ENCODE measurements around the gene COPS3.

DNA sequence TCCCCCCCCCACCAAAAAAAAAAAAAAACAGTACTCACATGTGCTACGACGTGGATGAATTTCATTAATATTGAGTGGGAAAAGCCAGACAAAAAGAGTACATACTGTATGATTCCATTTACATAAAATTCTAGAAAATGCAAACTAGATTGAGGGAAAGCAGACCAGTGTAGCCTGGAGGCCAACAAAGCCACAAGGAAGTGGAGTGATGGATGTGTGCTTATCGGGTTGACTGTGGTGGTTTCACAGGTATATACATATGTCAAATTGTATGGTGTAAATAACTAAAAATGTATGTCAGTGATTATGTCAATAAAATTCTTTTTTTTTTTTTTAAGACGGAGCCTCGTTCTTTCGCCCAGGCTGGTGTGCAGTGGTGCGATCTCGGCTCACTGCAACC is 73.0 kb downstream of the COPS3 start:
- TF ChIP-seq, protein P1, sequence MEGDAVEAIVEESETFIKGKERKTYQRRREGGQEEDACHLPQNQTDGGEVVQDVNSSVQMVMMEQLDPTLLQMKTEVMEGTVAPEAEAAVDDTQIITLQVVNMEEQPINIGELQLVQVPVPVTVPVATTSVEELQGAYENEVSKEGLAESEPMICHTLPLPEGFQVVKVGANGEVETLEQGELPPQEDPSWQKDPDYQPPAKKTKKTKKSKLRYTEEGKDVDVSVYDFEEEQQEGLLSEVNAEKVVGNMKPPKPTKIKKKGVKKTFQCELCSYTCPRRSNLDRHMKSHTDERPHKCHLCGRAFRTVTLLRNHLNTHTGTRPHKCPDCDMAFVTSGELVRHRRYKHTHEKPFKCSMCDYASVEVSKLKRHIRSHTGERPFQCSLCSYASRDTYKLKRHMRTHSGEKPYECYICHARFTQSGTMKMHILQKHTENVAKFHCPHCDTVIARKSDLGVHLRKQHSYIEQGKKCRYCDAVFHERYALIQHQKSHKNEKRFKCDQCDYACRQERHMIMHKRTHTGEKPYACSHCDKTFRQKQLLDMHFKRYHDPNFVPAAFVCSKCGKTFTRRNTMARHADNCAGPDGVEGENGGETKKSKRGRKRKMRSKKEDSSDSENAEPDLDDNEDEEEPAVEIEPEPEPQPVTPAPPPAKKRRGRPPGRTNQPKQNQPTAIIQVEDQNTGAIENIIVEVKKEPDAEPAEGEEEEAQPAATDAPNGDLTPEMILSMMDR (conservative IDR thresholded peaks at IDR 0.05; ENCODE audit: low read depth, low read length), result no peak
- no peak for TF ChIP-seq EZH2 (IDR thresholded peaks at IDR 0.05; ENCODE audit: borderline replicate concordance, low read depth, low read length, poor library complexity, severe bottlenecking)
